GM23338 (cell line): Measurements from ENCODE around the gene DDX27. TPM values are rescaled to one million over a fixed set of nuclear protein-coding genes. Genes with fewer than 3 reads are reported as not detected.

Experiments used
- ATAC-seq: fragments of 200-7000 bp; cut with Tn5 transposase; 3 replicates; pipeline ENCODE4 v1.9.1; 2020
- DNase-seq: peaks from one replicate; pipeline ENCODE4 v3.0.0-alpha.2; 2015; ENCODE audit warnings: low spot score
- H2AFZ ChIP-seq: fragments of 200-600 bp; sonication (generic); 2 replicates; pipeline ENCODE4 v1.8.0; 2016; ENCODE audit warnings: antibody characterized with exemption, mild to moderate bottlenecking, moderate library complexity
- H3F3A ChIP-seq: fragments of 200-600 bp; sonication (generic); replicated peaks from 2 replicates; pipeline ENCODE4 v1.8.0; 2017; ENCODE audit warnings: antibody characterized with exemption, mixed run types, low read depth
- H3K27ac ChIP-seq: fragments of 200-600 bp; sonication (generic); 2 replicates; pipeline ENCODE4 v1.6.1; 2016; ENCODE audit warnings: low read depth
- H3K27me3 ChIP-seq: fragments of 200-600 bp; sonication (generic); 2 replicates; pipeline ENCODE4 v1.8.0; 2016; ENCODE audit warnings: mild to moderate bottlenecking, mixed run types, moderate library complexity; ENCODE audit not compliant: insufficient read depth
- H3K36me3 ChIP-seq: fragments of 200-600 bp; sonication (generic); 2 replicates; pipeline ENCODE4 v1.8.0; 2016; ENCODE audit warnings: mild to moderate bottlenecking; ENCODE audit not compliant: insufficient read depth
- H3K4me1 ChIP-seq: fragments of 200-600 bp; sonication (generic); 2 replicates; pipeline ENCODE4 v1.8.0; 2016; ENCODE audit warnings: mild to moderate bottlenecking, moderate library complexity; ENCODE audit not compliant: insufficient read depth
- H3K4me2 ChIP-seq: fragments of 200-600 bp; sonication (generic); 2 replicates; pipeline ENCODE4 v1.7.1; 2017; ENCODE audit warnings: mixed run types
- H3K4me3 ChIP-seq: fragments of 200-600 bp; sonication (generic); 2 replicates; pipeline ENCODE4 v1.6.1; 2016; ENCODE audit warnings: mixed run types
- H3K79me2 ChIP-seq: fragments of 200-600 bp; sonication (generic); replicated peaks from 2 replicates; pipeline ENCODE4 v1.8.0; 2017; ENCODE audit warnings: mild to moderate bottlenecking; ENCODE audit not compliant: insufficient read depth
- H3K9me2 ChIP-seq: fragments of 200-600 bp; sonication (generic); 2 replicates; pipeline ENCODE4 v1.8.0; 2017; ENCODE audit not compliant: insufficient read depth
- H4K20me1 ChIP-seq: fragments of 200-600 bp; sonication (generic); replicated peaks from 2 replicates; pipeline ENCODE4 v1.8.0; 2017; ENCODE audit warnings: mild to moderate bottlenecking; ENCODE audit not compliant: insufficient read depth
- H3K27ac Mint-ChIP-seq: 2 replicates; pipeline ENCODE4 v1.8.0; 2020; ENCODE audit warnings: inconsistent platforms, mild to moderate bottlenecking, moderate library complexity, mixed read lengths
- H3K27me3 Mint-ChIP-seq: 3 replicates; pipeline ENCODE4 v1.8.0; 2022; ENCODE audit warnings: low read depth, mild to moderate bottlenecking, moderate library complexity, mixed read lengths, inconsistent platforms; ENCODE audit not compliant: insufficient read depth, poor library complexity
- H3K36me3 Mint-ChIP-seq: 3 replicates; pipeline ENCODE4 v1.8.0; 2021; ENCODE audit warnings: low read depth, mild to moderate bottlenecking, inconsistent platforms, moderate library complexity, mixed read lengths
- H3K4me1 Mint-ChIP-seq: 3 replicates; pipeline ENCODE4 v1.8.0; 2020; ENCODE audit warnings: mild to moderate bottlenecking, inconsistent platforms, mixed read lengths
- H3K4me3 Mint-ChIP-seq: 3 replicates; pipeline ENCODE4 v1.8.0; 2021; ENCODE audit warnings: moderate library complexity, mild to moderate bottlenecking, inconsistent platforms, mixed read lengths
- H3K9me3 Mint-ChIP-seq: 3 replicates; pipeline ENCODE4 v1.8.0; 2020; ENCODE audit warnings: moderate library complexity, mild to moderate bottlenecking, inconsistent platforms, mixed read lengths
- CREB1 ChIP-seq: fragments of 250-450 bp; sonication (Bioruptor Pico); IDR thresholded peaks from 2 replicates; pipeline ENCODE4 v1.5.0; 2020; ENCODE audit warnings: low read depth, mild to moderate bottlenecking, moderate library complexity
- EZH2 ChIP-seq: fragments of 200-600 bp; sonication (generic); IDR thresholded peaks from one replicate; pipeline ENCODE4 v1.8.0; 2017; ENCODE audit warnings: antibody characterized with exemption, mild to moderate bottlenecking, low read depth; ENCODE audit not compliant: unreplicated experiment
- EZH2phosphoT487 ChIP-seq: fragments of 200-600 bp; sonication (generic); IDR thresholded peaks from one replicate; pipeline ENCODE4 v1.8.1; 2018; ENCODE audit warnings: antibody characterized with exemption; ENCODE audit not compliant: unreplicated experiment
- JUNB ChIP-seq: IDR thresholded peaks from one replicate; pipeline ENCODE4 v1.6.1; 2016; ENCODE audit warnings: antibody characterized with exemption; ENCODE audit not compliant: unreplicated experiment
- ZNF114 ChIP-seq: fragments of 250-450 bp; sonication (Bioruptor Pico); IDR thresholded peaks from 2 replicates; pipeline ENCODE4 v1.5.0; 2020; ENCODE audit warnings: mild to moderate bottlenecking, moderate library complexity
- ZNF331 ChIP-seq: fragments of 250-450 bp; sonication (Bioruptor Pico); IDR thresholded peaks from 2 replicates; pipeline ENCODE4 v1.5.0; 2020; ENCODE audit warnings: low read depth, mild to moderate bottlenecking, moderate library complexity
- polyA plus RNA-seq: library from polyadenylated mRNA; unstranded; fragments of >200 nt; fragmentation: Nextera tagmentation; extraction: Ambion mirVana; gene quantifications from 2 replicates; pipeline ENCODE4 v1.2.1, GENCODE V29; 2016
- total RNA-seq: library from RNA; depleted of rRNA; stranded (reverse); fragments of >200 nt; shearing (Covaris generic); gene quantifications from 2 replicates; pipeline ENCODE4 v1.2.3, GENCODE V29; 2014
- TF ChIP-seq, protein P1 (sequence below): fragments of 250-450 bp; sonication (Bioruptor Pico); IDR thresholded peaks from 2 replicates; pipeline ENCODE4 v1.5.0; 2020; ENCODE audit warnings: mild to moderate bottlenecking, moderate library complexity
- TF ChIP-seq, protein P2 (sequence below), 2 experiments: fragments of 200-600 bp in 1 of 2; sonication (generic) in 1 of 2; conservative IDR thresholded peaks; 2 replicates each; pipeline versions ENCODE4 v1.5.1 to v1.6.1; 2016 to 2017; ENCODE audit warnings: antibody characterized with exemption in 2 of 2, low read depth in 2 of 2, mild to moderate bottlenecking in 2 of 2, moderate library complexity in 1 of 2
- TF ChIP-seq, protein P3 (sequence below): IDR thresholded peaks from one replicate; pipeline ENCODE4 v1.6.1; 2018; ENCODE audit warnings: antibody characterized with exemption; ENCODE audit not compliant: unreplicated experiment

The DDX27 gene
- total and polyA plus RNA-seq, 2 experiments from 2014 or later: 53.3 to 81.3 TPM

DNA sequence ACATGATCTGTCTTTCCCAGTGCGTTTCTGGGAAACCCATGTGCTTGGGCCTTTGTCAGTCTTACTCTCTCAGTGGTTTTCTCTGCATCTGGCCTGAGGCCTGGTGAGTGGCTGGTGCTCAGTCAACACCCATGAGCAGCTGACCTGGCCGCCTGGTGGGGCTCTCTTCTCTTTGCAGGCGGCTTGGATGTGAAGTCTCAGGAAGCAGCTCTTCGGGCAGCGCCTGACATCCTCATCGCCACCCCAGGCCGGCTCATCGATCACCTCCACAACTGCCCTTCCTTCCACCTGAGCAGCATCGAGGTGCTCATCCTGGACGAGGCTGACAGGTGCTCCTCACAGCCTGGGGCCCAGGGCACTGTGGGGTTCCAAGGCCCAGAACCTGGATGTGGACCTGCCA, 10.8 kb downstream of the DDX27 start:
- Histone ChIP-seq H3K4me1 (no peaks in the 10 kb centered on the region), H3K36me3 (peaks cover 29% of the 10 kb centered on the region), H3K4me2 (no peak overlapping the region), H3K79me2 (no peaks in the 10 kb centered on the region), H3K27ac (no peak overlapping the region), H3K27me3 (no peaks in the 10 kb centered on the region), H3F3A (0 out of 2 replicates have a peak, but pooled peaks cover 2% of the 10 kb centered on the region), H3K4me3 (no peak overlapping the region), H3K9me2 (no peaks in the 10 kb centered on the region), H4K20me1 (peaks cover under 1% of the 10 kb centered on the region), H2AFZ (no peak overlapping the region)
- TF ChIP-seq, protein P1, sequence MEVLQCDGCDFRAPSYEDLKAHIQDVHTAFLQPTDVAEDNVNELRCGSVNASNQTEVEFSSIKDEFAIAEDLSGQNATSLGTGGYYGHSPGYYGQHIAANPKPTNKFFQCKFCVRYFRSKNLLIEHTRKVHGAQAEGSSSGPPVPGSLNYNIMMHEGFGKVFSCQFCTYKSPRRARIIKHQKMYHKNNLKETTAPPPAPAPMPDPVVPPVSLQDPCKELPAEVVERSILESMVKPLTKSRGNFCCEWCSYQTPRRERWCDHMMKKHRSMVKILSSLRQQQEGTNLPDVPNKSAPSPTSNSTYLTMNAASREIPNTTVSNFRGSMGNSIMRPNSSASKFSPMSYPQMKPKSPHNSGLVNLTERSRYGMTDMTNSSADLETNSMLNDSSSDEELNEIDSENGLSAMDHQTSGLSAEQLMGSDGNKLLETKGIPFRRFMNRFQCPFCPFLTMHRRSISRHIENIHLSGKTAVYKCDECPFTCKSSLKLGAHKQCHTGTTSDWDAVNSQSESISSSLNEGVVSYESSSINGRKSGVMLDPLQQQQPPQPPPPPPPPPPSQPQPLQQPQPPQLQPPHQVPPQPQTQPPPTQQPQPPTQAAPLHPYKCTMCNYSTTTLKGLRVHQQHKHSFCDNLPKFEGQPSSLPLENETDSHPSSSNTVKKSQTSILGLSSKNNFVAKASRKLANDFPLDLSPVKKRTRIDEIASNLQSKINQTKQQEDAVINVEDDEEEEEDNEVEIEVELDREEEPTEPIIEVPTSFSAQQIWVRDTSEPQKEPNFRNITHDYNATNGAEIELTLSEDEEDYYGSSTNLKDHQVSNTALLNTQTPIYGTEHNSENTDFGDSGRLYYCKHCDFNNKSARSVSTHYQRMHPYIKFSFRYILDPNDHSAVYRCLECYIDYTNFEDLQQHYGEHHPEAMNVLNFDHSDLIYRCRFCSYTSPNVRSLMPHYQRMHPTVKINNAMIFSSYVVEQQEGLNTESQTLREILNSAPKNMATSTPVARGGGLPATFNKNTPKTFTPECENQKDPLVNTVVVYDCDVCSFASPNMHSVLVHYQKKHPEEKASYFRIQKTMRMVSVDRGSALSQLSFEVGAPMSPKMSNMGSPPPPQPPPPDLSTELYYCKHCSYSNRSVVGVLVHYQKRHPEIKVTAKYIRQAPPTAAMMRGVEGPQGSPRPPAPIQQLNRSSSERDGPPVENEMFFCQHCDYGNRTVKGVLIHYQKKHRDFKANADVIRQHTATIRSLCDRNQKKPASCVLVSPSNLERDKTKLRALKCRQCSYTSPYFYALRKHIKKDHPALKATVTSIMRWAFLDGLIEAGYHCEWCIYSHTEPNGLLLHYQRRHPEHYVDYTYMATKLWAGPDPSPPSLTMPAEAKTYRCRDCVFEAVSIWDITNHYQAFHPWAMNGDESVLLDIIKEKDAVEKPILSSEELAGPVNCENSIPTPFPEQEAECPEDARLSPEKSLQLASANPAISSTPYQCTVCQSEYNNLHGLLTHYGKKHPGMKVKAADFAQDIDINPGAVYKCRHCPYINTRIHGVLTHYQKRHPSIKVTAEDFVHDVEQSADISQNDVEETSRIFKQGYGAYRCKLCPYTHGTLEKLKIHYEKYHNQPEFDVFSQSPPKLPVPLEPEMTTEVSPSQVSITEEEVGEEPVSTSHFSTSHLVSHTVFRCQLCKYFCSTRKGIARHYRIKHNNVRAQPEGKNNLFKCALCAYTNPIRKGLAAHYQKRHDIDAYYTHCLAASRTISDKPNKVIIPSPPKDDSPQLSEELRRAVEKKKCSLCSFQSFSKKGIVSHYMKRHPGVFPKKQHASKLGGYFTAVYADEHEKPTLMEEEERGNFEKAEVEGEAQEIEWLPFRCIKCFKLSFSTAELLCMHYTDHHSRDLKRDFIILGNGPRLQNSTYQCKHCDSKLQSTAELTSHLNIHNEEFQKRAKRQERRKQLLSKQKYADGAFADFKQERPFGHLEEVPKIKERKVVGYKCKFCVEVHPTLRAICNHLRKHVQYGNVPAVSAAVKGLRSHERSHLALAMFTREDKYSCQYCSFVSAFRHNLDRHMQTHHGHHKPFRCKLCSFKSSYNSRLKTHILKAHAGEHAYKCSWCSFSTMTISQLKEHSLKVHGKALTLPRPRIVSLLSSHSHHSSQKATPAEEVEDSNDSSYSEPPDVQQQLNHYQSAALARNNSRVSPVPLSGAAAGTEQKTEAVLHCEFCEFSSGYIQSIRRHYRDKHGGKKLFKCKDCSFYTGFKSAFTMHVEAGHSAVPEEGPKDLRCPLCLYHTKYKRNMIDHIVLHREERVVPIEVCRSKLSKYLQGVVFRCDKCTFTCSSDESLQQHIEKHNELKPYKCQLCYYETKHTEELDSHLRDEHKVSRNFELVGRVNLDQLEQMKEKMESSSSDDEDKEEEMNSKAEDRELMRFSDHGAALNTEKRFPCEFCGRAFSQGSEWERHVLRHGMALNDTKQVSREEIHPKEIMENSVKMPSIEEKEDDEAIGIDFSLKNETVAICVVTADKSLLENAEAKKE (CRISPR knock-in tag): no peak
- TF ChIP-seq JUNB: no peak
- H3K27ac Mint-ChIP-seq: no peak overlapping the region
- peaks cover 85% of the 10 kb centered on the region for H3K36me3 Mint-ChIP-seq
- H3K9me3 Mint-ChIP-seq: no peaks in the 10 kb centered on the region
- no peaks in the 10 kb centered on the region for H3K4me1 Mint-ChIP-seq
- DNase-seq (no peak), ATAC-seq (no peak)
- no peak overlapping the region for H3K4me3 Mint-ChIP-seq
- H3K27me3 Mint-ChIP-seq: no peaks in the 10 kb centered on the region

DNA sequence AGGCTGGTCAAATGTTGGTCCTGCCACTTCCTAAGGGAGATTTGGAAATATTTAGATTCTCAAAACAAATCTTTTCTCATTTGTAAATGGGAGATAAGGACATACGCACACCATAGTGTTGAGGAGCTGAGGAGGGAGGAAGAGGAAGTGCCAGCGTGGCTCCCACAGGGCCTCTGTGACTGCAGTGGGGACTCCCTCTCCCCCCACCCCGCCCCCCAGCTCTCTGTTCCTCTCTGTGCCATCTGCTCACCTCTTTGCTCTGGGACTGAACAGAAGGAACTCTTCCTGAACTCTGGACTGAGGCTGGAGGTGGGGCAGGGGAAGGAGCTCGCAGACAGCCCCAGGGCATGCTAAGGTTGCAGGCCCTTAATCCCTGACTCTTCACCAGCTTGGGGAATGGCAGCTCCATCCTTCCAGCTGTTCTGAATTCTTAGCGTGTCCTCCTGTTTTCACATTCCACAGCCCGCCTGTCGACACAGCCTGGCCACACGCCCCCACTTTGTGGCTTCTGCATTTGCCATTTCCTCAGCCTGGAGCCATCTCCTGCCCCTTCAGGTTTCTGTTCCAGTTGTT, 11.4 kb downstream of the DDX27 start:
- no peak overlapping the region for H3K27ac Mint-ChIP-seq
- no peak overlapping the region for H3K4me3 ChIP-seq
- ATAC-seq (no peak), DNase-seq (no peak)
- no peak overlapping the region for H3K27ac ChIP-seq
- no peaks in the 10 kb centered on the region for H3K79me2 ChIP-seq
- H3K9me3 Mint-ChIP-seq: no peaks in the 10 kb centered on the region
- no peaks in the 10 kb centered on the region for H3K4me1 ChIP-seq
- TF ChIP-seq CREB1 (no peak), ZNF114 (CRISPR knock-in tag) (no peak), ZNF331 (CRISPR knock-in tag) (no peak), EZH2phosphoT487 (no peak), EZH2 (no peak), JUNB (no peak)
- TF ChIP-seq, protein P2, sequence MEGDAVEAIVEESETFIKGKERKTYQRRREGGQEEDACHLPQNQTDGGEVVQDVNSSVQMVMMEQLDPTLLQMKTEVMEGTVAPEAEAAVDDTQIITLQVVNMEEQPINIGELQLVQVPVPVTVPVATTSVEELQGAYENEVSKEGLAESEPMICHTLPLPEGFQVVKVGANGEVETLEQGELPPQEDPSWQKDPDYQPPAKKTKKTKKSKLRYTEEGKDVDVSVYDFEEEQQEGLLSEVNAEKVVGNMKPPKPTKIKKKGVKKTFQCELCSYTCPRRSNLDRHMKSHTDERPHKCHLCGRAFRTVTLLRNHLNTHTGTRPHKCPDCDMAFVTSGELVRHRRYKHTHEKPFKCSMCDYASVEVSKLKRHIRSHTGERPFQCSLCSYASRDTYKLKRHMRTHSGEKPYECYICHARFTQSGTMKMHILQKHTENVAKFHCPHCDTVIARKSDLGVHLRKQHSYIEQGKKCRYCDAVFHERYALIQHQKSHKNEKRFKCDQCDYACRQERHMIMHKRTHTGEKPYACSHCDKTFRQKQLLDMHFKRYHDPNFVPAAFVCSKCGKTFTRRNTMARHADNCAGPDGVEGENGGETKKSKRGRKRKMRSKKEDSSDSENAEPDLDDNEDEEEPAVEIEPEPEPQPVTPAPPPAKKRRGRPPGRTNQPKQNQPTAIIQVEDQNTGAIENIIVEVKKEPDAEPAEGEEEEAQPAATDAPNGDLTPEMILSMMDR (conservative IDR thresholded peaks at IDR 0.05; ENCODE audit: low read depth in 2 of 2): no peak
- TF ChIP-seq, protein P3, sequence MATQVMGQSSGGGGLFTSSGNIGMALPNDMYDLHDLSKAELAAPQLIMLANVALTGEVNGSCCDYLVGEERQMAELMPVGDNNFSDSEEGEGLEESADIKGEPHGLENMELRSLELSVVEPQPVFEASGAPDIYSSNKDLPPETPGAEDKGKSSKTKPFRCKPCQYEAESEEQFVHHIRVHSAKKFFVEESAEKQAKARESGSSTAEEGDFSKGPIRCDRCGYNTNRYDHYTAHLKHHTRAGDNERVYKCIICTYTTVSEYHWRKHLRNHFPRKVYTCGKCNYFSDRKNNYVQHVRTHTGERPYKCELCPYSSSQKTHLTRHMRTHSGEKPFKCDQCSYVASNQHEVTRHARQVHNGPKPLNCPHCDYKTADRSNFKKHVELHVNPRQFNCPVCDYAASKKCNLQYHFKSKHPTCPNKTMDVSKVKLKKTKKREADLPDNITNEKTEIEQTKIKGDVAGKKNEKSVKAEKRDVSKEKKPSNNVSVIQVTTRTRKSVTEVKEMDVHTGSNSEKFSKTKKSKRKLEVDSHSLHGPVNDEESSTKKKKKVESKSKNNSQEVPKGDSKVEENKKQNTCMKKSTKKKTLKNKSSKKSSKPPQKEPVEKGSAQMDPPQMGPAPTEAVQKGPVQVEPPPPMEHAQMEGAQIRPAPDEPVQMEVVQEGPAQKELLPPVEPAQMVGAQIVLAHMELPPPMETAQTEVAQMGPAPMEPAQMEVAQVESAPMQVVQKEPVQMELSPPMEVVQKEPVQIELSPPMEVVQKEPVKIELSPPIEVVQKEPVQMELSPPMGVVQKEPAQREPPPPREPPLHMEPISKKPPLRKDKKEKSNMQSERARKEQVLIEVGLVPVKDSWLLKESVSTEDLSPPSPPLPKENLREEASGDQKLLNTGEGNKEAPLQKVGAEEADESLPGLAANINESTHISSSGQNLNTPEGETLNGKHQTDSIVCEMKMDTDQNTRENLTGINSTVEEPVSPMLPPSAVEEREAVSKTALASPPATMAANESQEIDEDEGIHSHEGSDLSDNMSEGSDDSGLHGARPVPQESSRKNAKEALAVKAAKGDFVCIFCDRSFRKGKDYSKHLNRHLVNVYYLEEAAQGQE: no peak
- no peak overlapping the region for H3K4me2 ChIP-seq
- peaks cover 33% of the 10 kb centered on the region for H3K36me3 ChIP-seq
- H3K27me3 Mint-ChIP-seq: no peaks in the 10 kb centered on the region
- H2AFZ ChIP-seq: no peak overlapping the region
- H4K20me1 ChIP-seq: no peaks in the 10 kb centered on the region; the same call in none of the 2 replicates
- H3K4me3 Mint-ChIP-seq: no peak overlapping the region
- H3K4me1 Mint-ChIP-seq: no peaks in the 10 kb centered on the region
- 0 out of 2 replicates have a peak, but pooled peaks cover 2% of the 10 kb centered on the region for H3F3A ChIP-seq
- peaks cover 84% of the 10 kb centered on the region for H3K36me3 Mint-ChIP-seq
- H3K27me3 ChIP-seq: no peaks in the 10 kb centered on the region
- H3K9me2 ChIP-seq: no peaks in the 10 kb centered on the region
